GM23248 (cell line): ENCODE results near the gene INSM1. TPM values are rescaled to one million over a fixed set of nuclear protein-coding genes. Genes with fewer than 3 reads are reported as not detected.
"Not testable (repeated sequence)": the region's sequence is repeated elsewhere in the genome, so short reads cannot be mapped to it uniquely, and the experiment has no call there.

Experiments used
- DNase-seq: peaks from one replicate; pipeline ENCODE4 v3.0.0-alpha.2; 2015
- H2AFZ ChIP-seq: fragments of 200-600 bp; sonication (generic); 2 replicates; pipeline ENCODE4 v1.6.1; 2016; ENCODE audit warnings: antibody characterized with exemption
- H3F3A ChIP-seq: fragments of 200-600 bp; sonication (generic); 2 replicates; pipeline ENCODE4 v1.6.1; 2016; ENCODE audit warnings: mild to moderate bottlenecking, antibody characterized with exemption, mixed run types; ENCODE audit not compliant: insufficient read depth
- H3K27ac ChIP-seq: fragments of 200-600 bp; sonication (generic); 2 replicates; pipeline ENCODE4 v1.5.1; 2016; ENCODE audit warnings: mild to moderate bottlenecking
- H3K27me3 ChIP-seq: fragments of 200-600 bp; sonication (generic); replicated peaks from 2 replicates; pipeline ENCODE4 v1.6.1; 2016; ENCODE audit warnings: mild to moderate bottlenecking; ENCODE audit not compliant: insufficient read depth
- H3K36me3 ChIP-seq: fragments of 200-600 bp; sonication (generic); 2 replicates; pipeline ENCODE4 v1.6.1; 2016; ENCODE audit warnings: low read depth, mild to moderate bottlenecking
- H3K4me1 ChIP-seq: fragments of 200-600 bp; sonication (generic); 2 replicates; pipeline ENCODE4 v1.6.1; 2016; ENCODE audit warnings: mild to moderate bottlenecking; ENCODE audit not compliant: insufficient read depth
- H3K4me2 ChIP-seq: fragments of 200-600 bp; sonication (generic); one replicate; pipeline ENCODE4 v1.6.1; 2016; ENCODE audit warnings: mild to moderate bottlenecking; ENCODE audit not compliant: unreplicated experiment
- H3K4me3 ChIP-seq: fragments of 200-600 bp; sonication (generic); 2 replicates; pipeline ENCODE4 v1.5.1; 2016; ENCODE audit warnings: mild to moderate bottlenecking
- H3K79me2 ChIP-seq: fragments of 200-600 bp; sonication (generic); 2 replicates; pipeline ENCODE4 v1.6.1; 2016; ENCODE audit warnings: mild to moderate bottlenecking; ENCODE audit not compliant: insufficient read depth
- H3K9ac ChIP-seq: fragments of 200-600 bp; sonication (generic); 2 replicates; pipeline ENCODE4 v1.6.1; 2016; ENCODE audit warnings: mild to moderate bottlenecking
- H3K9me2 ChIP-seq: fragments of 200-600 bp; sonication (generic); 2 replicates; pipeline ENCODE4 v1.6.1; 2016; ENCODE audit warnings: mixed run types, mild to moderate bottlenecking, moderate library complexity; ENCODE audit not compliant: insufficient read depth
- H3K9me3 ChIP-seq: fragments of 200-600 bp; sonication (generic); one replicate; pipeline ENCODE4 v1.6.1; 2017; ENCODE audit warnings: low read depth
- H4K20me1 ChIP-seq: fragments of 200-600 bp; sonication (generic); 2 replicates; pipeline ENCODE4 v1.6.0; 2016; ENCODE audit not compliant: insufficient read depth
- EZH2 ChIP-seq: fragments of 200-600 bp; sonication (generic); IDR thresholded peaks from 2 replicates; pipeline ENCODE4 v1.6.1; 2018; ENCODE audit warnings: antibody characterized with exemption, mild to moderate bottlenecking; ENCODE audit not compliant: insufficient read depth, poor library complexity, severe bottlenecking
- EZH2phosphoT487 ChIP-seq: fragments of 200-600 bp; sonication (generic); IDR thresholded peaks from 2 replicates; pipeline ENCODE4 v1.6.1; 2018; ENCODE audit warnings: antibody characterized with exemption, moderate library complexity, mild to moderate bottlenecking, low read depth; ENCODE audit not compliant: insufficient read depth
- WGBS, 2 experiments: methylation state at CpG; one replicate each; pipeline ENCODE4 v1.1.6; 2015 to 2017; ENCODE audit warnings: low lambda C conversion rate in 2 of 2, low coverage in 1 of 2; ENCODE audit errors: missing lambda C conversion rate in 2 of 2; 5-methylcytosine and 5-hydroxymethylcytosine counted together
- in situ Hi-C: fragments of 300-500 bp; cut with MboI; formaldehyde crosslinking; loops from 2 replicates; pipeline ENCODE4 v1.15.0; 2020
- polyA plus RNA-seq: library from polyadenylated mRNA; unstranded; fragments of >200 nt; fragmentation: Nextera tagmentation; extraction: Ambion mirVana; gene quantifications from 2 replicates; pipeline ENCODE4 v1.2.1, GENCODE V29; 2016
- total RNA-seq: library from RNA; depleted of rRNA; stranded (reverse); fragments of >200 nt; shearing (Covaris generic); gene quantifications from 2 replicates; pipeline ENCODE4 v1.2.3, GENCODE V29; 2014

Gene INSM1
- total and polyA plus RNA-seq, 2 experiments from 2014 or later = not detected

GRCh38 chr20:20342066-20342465 lies 25.8 kb upstream of the INSM1 start:
- Histone ChIP-seq H3K9ac (no peak overlapping the region), H3K36me3 (no peaks in the 10 kb centered on the region), H3K9me3 (no peaks in the 10 kb centered on the region), H3K4me3 (no peak overlapping the region), H3K27me3 (no peaks in the 10 kb centered on the region), H3K79me2 (no peaks in the 10 kb centered on the region), H4K20me1 (no peaks in the 10 kb centered on the region), H3K4me2 (no peak overlapping the region), H2AFZ (no peak overlapping the region), H3K27ac (no peak overlapping the region), H3K4me1 (no peaks in the 10 kb centered on the region), H3F3A (no peaks in the 10 kb centered on the region), H3K9me2 (no peaks in the 10 kb centered on the region)
- WGBS, 2 experiments = 27 to 29% methylated on average over 5 of the region's 5 CpGs
- TF ChIP-seq EZH2 = no peak
- no peak for TF ChIP-seq EZH2phosphoT487
- DNase-seq = no peak
- in situ Hi-C loops = no loop called here

- 53 to 55% methylated on average over 7 of the region's 7 CpGs for WGBS, 2 experiments
- H3K27ac ChIP-seq = no peak overlapping the region
- no peaks in the 10 kb centered on the region for H4K20me1 ChIP-seq
- no peaks in the 10 kb centered on the region for H3K27me3 ChIP-seq
- H2AFZ ChIP-seq = no peak overlapping the region
- H3K4me2 ChIP-seq = no peak overlapping the region
- peaks cover 5% of the 10 kb centered on the region for H3K9me3 ChIP-seq
- DNase-seq = no peak
- in situ Hi-C loops = no loop called here
- H3K9me2 ChIP-seq = no peaks in the 10 kb centered on the region
- no peak overlapping the region for H3K9ac ChIP-seq
- H3K79me2 ChIP-seq = no peaks in the 10 kb centered on the region
- H3K36me3 ChIP-seq = no peaks in the 10 kb centered on the region
- H3F3A ChIP-seq = no peaks in the 10 kb centered on the region
- TF ChIP-seq EZH2 (no peak), EZH2phosphoT487 (no peak)
- H3K4me1 ChIP-seq = no peaks in the 10 kb centered on the region
- H3K4me3 ChIP-seq = no peak overlapping the region
Measured at GRCh38 chr20:20343932-20344331, 24.0 kb upstream of the INSM1 start.

DNA sequence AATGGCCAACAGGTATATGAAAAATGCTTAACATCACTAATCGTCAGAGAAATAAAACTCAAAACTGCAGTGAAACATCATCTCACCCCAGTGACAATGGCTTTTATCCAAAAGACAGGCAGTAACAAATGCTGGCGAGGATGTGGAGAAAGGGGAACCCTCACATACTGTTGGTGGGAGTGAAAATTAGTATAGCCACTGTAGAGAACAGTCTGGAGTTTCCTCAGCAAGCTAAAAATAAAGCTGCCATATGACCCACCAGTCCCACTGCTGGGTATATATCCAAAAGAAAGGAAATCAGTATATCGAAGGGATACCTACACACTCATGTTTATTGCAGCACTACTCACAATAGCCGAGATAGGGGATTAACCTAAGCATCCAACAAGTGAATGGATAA lies 23.4 kb upstream of the INSM1 start:
- Histone ChIP-seq H3K36me3 (no peaks in the 10 kb centered on the region), H3K79me2 (no peaks in the 10 kb centered on the region), H3K4me2 (no peak overlapping the region), H3K9me2 (no peaks in the 10 kb centered on the region), H4K20me1 (no peaks in the 10 kb centered on the region), H2AFZ (no peak overlapping the region), H3K27ac (no peak overlapping the region), H3K27me3 (no peaks in the 10 kb centered on the region), H3K9me3 (peaks cover 5% of the 10 kb centered on the region), H3K4me1 (no peaks in the 10 kb centered on the region), H3K9ac (no peak overlapping the region), H3K4me3 (no peak overlapping the region), H3F3A (no peaks in the 10 kb centered on the region)
- DNase-seq = no peak
- TF ChIP-seq EZH2phosphoT487 = no peak
- no peak for TF ChIP-seq EZH2
- in situ Hi-C loops = no loop called here
- WGBS, 2 experiments = 59 to 62% methylated on average over 4 of the region's 4 CpGs

DNA sequence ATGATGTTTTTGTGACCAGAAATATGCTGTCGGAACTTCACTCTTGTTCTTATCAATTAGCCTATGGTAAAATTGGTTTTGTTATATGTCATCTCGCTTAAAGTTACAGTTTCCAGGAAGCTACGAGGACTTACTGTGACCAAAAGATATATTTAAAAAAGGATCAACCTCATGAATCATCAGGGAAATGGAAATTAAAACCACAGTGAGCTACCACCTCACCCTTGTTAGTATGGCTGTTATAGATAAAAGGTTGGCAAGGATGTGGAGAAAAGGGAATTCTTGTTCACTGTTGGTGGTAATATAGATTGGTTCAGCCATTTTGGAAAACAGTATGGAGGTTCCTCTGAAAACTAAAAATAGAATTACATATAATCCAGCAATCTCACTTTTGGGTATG lies 14.3 kb upstream of the INSM1 start:
- DNase-seq = no peak

DNA sequence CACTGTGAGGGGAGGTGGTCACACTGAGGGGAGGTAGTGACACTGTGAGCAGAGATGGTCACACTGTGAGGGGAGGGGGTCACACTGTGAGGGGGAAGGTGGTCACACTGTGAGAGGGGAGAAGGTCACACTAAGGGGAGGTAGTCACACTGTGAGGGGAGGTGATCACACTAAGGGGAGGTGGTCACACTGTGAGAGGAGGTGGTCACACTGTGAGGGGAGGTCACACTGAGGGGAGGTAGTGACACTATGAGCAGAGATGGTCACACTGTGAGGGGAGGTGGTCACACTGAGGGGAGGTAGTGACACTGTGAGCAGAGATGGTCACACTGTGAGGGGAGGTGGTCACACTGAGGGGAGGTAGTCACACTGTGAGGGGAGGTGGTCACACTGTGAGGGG lies 12.4 kb upstream of the INSM1 start:
- H2AFZ ChIP-seq, in situ Hi-C loops, H3K9me2 ChIP-seq, H3K9ac ChIP-seq, H3K9me3 ChIP-seq, H3K4me3 ChIP-seq, H3K36me3 ChIP-seq, H3K4me2 ChIP-seq, H4K20me1 ChIP-seq, H3K4me1 ChIP-seq, H3K27me3 ChIP-seq, H3F3A ChIP-seq, H3K27ac ChIP-seq, H3K79me2 ChIP-seq, DNase-seq: not testable (repeated sequence)

More for the DNA sequence above, 14.3 kb upstream of the INSM1 start:
- Histone ChIP-seq H3K4me3 (no peak overlapping the region), H3K79me2 (no peaks in the 10 kb centered on the region), H3K9me2 (no peaks in the 10 kb centered on the region), H4K20me1 (no peaks in the 10 kb centered on the region), H3K27ac (no peak overlapping the region), H3K36me3 (no peaks in the 10 kb centered on the region), H3K27me3 (no peaks in the 10 kb centered on the region), H3K9me3 (no peaks in the 10 kb centered on the region), H3K4me1 (no peaks in the 10 kb centered on the region), H3F3A (no peaks in the 10 kb centered on the region; the same call in 1 of the 2 replicates), H3K9ac (no peak overlapping the region), H2AFZ (no peak overlapping the region), H3K4me2 (no peak overlapping the region)
- 45 to 52% methylated on average over 3 of the region's 3 CpGs for WGBS, 2 experiments
- in situ Hi-C loops = no loop called here
- TF ChIP-seq EZH2 (no peak), EZH2phosphoT487 (no peak)
